ENCODE results near the gene BICD2. TPM values are rescaled to one million over a fixed set of nuclear protein-coding genes. Genes with fewer than 3 reads are reported as not detected.

BICD2 gene
- total RNA-seq, 1 donor from 2014 or later: 25.5 TPM

DNA sequence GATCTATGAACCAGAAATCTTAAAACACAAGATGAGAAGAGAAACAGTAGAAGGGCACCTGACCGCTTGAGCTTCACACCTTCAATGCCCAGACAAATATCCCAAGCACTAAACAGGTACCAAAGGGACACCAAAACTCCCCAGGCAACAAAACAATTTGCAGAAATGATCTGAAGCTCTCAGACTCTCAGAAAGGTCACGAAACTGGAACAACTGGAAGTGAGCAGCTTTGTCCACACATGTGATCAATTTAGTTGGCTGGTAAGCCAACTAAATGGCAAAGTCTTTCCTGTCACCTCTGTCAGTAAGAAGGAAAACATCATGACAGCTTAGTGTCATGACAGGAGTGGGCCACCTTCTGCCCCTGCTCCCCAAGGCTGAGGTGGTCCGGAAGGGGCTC lies 98.8 kb downstream of the BICD2 start:
- H3K27me3 Mint-ChIP-seq: no peaks in the 10 kb centered on the region
- DNase-seq (ENCODE audit: low spot score, unreplicated experiment): no peak
- TF ChIP-seq, protein P1, sequence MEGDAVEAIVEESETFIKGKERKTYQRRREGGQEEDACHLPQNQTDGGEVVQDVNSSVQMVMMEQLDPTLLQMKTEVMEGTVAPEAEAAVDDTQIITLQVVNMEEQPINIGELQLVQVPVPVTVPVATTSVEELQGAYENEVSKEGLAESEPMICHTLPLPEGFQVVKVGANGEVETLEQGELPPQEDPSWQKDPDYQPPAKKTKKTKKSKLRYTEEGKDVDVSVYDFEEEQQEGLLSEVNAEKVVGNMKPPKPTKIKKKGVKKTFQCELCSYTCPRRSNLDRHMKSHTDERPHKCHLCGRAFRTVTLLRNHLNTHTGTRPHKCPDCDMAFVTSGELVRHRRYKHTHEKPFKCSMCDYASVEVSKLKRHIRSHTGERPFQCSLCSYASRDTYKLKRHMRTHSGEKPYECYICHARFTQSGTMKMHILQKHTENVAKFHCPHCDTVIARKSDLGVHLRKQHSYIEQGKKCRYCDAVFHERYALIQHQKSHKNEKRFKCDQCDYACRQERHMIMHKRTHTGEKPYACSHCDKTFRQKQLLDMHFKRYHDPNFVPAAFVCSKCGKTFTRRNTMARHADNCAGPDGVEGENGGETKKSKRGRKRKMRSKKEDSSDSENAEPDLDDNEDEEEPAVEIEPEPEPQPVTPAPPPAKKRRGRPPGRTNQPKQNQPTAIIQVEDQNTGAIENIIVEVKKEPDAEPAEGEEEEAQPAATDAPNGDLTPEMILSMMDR (IDR thresholded peaks at IDR 0.05; ENCODE audit: unreplicated experiment): no peak
- H3K9me3 Mint-ChIP-seq (ENCODE audit: low read depth): no peaks in the 10 kb centered on the region
- H3K36me3 Mint-ChIP-seq (ENCODE audit: insufficient read depth): peaks cover 2% of the 10 kb centered on the region
- H3K4me3 Mint-ChIP-seq (ENCODE audit: low read depth): no peak overlapping the region
- H3K27ac Mint-ChIP-seq: no peak overlapping the region
- H3K4me1 Mint-ChIP-seq (ENCODE audit: low read depth): peaks cover 8% of the 10 kb centered on the region

DNA sequence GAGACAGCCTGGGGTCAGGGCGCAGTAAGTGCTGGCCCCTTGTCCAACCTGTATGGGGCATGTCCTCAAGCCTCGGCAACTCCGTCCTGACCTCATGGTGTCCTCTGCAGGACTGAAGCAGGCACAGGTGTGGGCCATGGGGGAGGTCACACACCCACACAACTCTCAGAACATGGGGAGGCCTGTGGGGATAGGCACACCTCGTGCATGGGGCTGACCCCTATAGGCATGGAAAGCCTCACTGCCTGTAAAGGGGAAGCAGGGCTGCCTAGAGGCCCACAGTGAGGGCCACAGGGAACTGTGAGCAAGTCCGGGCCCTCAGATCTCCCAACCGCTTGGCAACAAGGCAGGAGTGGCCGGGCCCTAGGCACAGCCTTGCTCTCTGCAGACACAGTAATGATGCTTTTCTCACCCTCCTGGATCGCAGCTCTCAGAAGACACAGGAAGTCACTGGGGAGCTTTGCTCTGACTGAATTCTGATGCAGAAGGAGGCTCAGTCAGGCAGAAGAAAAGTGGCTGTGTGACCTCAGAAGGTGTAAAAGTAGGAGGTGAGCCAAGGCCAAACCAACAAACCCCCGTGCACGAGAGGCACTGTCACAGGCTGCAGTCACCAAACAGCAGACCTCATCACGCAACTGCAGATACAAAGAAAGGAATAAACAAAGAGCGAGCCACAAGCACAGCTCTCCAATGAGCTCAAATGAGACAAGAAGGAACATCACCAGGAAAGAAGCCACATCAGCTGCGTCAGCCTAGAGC lies 100.1 kb downstream of the BICD2 start:
- peaks cover 2% of the 10 kb centered on the region for H3K36me3 Mint-ChIP-seq (ENCODE audit: insufficient read depth)
- no peak for DNase-seq (ENCODE audit: low spot score, unreplicated experiment)
- H3K9me3 Mint-ChIP-seq (ENCODE audit: low read depth): no peaks in the 10 kb centered on the region
- no peak overlapping the region for H3K4me3 Mint-ChIP-seq (ENCODE audit: low read depth)
- H3K4me1 Mint-ChIP-seq (ENCODE audit: low read depth): peaks cover 7% of the 10 kb centered on the region
- no peak overlapping the region for H3K27ac Mint-ChIP-seq
- H3K27me3 Mint-ChIP-seq: no peaks in the 10 kb centered on the region
- TF ChIP-seq, protein P1 (IDR thresholded peaks at IDR 0.05; ENCODE audit: unreplicated experiment): no peak

DNA sequence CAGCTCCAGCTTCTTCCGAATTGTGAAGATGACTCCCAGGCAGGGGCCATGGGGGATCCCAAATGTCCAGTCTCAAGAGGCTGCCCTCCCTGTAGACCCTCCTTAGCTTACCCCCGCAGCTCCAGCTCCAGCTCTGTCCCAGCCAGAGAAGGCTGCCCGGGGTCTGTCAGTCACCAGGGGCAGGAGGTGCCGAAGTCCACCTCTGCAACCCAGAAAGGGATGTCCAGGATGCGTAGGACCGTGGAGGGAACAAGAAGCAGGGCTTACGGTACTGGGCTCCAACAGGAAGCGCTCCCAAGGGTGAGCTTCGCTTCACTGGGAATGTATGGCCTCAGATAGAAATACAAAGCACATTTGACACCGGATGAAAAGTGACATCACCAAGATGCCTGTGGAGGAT lies 100.7 kb downstream of the BICD2 start:
- Mint-ChIP-seq H3K27ac (no peak overlapping the region), H3K9me3 (ENCODE audit: low read depth) (no peaks in the 10 kb centered on the region), H3K27me3 (no peaks in the 10 kb centered on the region), H3K36me3 (ENCODE audit: insufficient read depth) (peaks cover 2% of the 10 kb centered on the region), H3K4me1 (ENCODE audit: low read depth) (peaks cover 4% of the 10 kb centered on the region), H3K4me3 (ENCODE audit: low read depth) (no peak overlapping the region)
- TF ChIP-seq, protein P1 (IDR thresholded peaks at IDR 0.05; ENCODE audit: unreplicated experiment): no peak
- DNase-seq (ENCODE audit: low spot score, unreplicated experiment): no peak

DNA sequence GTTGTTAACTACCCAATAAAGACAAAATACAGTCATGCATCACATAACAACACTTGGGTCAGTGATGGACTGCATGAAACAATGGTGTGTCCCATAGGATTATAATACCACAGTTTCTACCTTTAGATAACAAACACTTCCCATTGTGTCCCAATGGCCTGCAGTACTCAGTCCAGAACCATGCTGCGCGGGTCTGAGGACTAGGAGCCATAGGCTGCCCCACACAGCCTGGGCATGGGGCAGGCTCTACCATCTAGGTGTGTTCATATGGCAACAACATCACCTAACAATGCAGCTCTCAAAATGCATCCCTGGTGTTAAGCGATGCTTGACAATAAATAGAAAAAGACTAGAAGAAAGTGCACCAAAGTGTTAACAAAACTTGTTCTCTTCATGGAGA lies 101.5 kb downstream of the BICD2 start:
- Mint-ChIP-seq H3K9me3 (ENCODE audit: low read depth) (no peaks in the 10 kb centered on the region), H3K4me1 (ENCODE audit: low read depth) (peaks cover 2% of the 10 kb centered on the region), H3K4me3 (ENCODE audit: low read depth) (no peak overlapping the region), H3K27me3 (no peaks in the 10 kb centered on the region), H3K36me3 (ENCODE audit: insufficient read depth) (peaks cover 4% of the 10 kb centered on the region), H3K27ac (no peak overlapping the region)
- DNase-seq (ENCODE audit: low spot score, unreplicated experiment): no peak
- TF ChIP-seq, protein P1 (IDR thresholded peaks at IDR 0.05; ENCODE audit: unreplicated experiment): no peak

DNA sequence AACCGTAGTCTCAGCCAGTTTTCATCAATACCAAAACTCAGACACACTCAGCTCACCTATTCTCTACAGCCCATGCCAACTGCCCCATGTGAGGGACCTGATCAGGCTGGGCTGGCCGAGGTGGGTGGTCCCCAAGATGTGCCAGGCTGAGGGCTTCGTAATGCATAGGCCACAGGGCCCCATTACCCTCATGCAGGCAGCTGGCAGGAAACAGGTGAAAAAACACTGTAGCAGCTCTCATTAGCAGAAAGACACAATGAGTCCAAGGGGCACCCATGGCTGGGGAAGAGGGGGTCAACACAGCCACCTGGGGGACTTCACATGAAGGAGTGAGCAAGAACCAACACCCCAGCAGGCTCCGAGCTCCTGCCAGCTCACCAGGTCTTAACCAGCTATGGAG lies 102.9 kb downstream of the BICD2 start:
- Mint-ChIP-seq H3K9me3 (ENCODE audit: low read depth) (no peaks in the 10 kb centered on the region), H3K27ac (no peak overlapping the region), H3K27me3 (no peaks in the 10 kb centered on the region), H3K4me1 (ENCODE audit: low read depth) (peaks cover 2% of the 10 kb centered on the region), H3K36me3 (ENCODE audit: insufficient read depth) (peaks cover 5% of the 10 kb centered on the region), H3K4me3 (ENCODE audit: low read depth) (no peak overlapping the region)
- no peak for DNase-seq (ENCODE audit: low spot score, unreplicated experiment)
- TF ChIP-seq, protein P1 (IDR thresholded peaks at IDR 0.05; ENCODE audit: unreplicated experiment): no peak

Other genes with a start within 250 kb of the BICD2 start
- gene ECM2, start 228.8 kb downstream of the BICD2 start, total RNA-seq: 0.31 and 0.77 TPM in 2 replicates
- gene IPPK, start 94.7 kb downstream of the BICD2 start, total RNA-seq: 10.2 and 10.8 TPM in 2 replicates
- 11.1 and 12.0 TPM in 2 replicates for gene ZNF484, start 113.2 kb upstream of the BICD2 start, total RNA-seq
- 9.6 and 12.0 TPM in 2 replicates for gene FGD3, start 182.7 kb upstream of the BICD2 start, total RNA-seq